ENCODE measurements around the gene IVD. TPM values are rescaled to one million over a fixed set of nuclear protein-coding genes. Genes with fewer than 3 reads are reported as not detected.

The IVD gene
- polyA plus RNA-seq, 1 experiment = 63.9 TPM

GRCh38 chr15:40365016-40365415, 40.6 kb upstream of the IVD start:
- DNase-seq (ENCODE audit: low read depth) = no peak
- peaks cover 5% of the 10 kb centered on the region for H3K27me3 ChIP-seq (ENCODE audit: control insufficient read depth, insufficient read depth, low read length)
- no peak for TF ChIP-seq CTCF (IDR thresholded peaks at IDR 0.05; ENCODE audit: insufficient read depth, low read depth, low read length)
- CTCF ChIA-PET = interaction anchor here (0.8 to 6.3 kb wide), 5 partner anchors 9 to 90 kb away, joined by 3 to 57 read pairs (median 8); partner anchors contain the start of gene CCDC9B
- H3K36me3 ChIP-seq (ENCODE audit: control insufficient read depth, insufficient read depth, low read length) = no peaks in the 10 kb centered on the region
- no peak overlapping the region for H3K4me3 ChIP-seq (ENCODE audit: low read depth, low read length)
- POLR2A ChIA-PET = no interaction called here

GRCh38 chr15:40365624-40366456, 39.8 kb upstream of the IVD start:
- TF ChIP-seq CTCF (IDR thresholded peaks at IDR 0.05; ENCODE audit: insufficient read depth, low read depth, low read length) = no peak
- Histone ChIP-seq H3K36me3 (ENCODE audit: control insufficient read depth, insufficient read depth, low read length) (no peaks in the 10 kb centered on the region), H3K27me3 (ENCODE audit: control insufficient read depth, insufficient read depth, low read length) (peaks cover 4% of the 10 kb centered on the region), H3K4me3 (ENCODE audit: low read depth, low read length) (no peak overlapping the region)
- ChIA-PET CTCF (interaction anchor here (0.7 to 6.3 kb wide), 10 partner anchors 10 to 100 kb away, joined by 3 to 57 read pairs (median 10); partner anchors contain the start of genes CCDC9B and KNSTRN), POLR2A (no interaction called here)
- DNase-seq (ENCODE audit: low read depth) = no peak

GRCh38 chr15:40366457-40367370, 38.9 kb upstream of the IVD start:
- Histone ChIP-seq H3K36me3 (ENCODE audit: control insufficient read depth, insufficient read depth, low read length) (no peaks in the 10 kb centered on the region), H3K27me3 (ENCODE audit: control insufficient read depth, insufficient read depth, low read length) (peaks cover 1% of the 10 kb centered on the region; the same call in 1 of the 2 replicates), H3K4me3 (ENCODE audit: low read depth, low read length) (no peak overlapping the region)
- DNase-seq (ENCODE audit: low read depth) = no peak
- POLR2A ChIA-PET = no interaction called here
- CTCF ChIA-PET = interaction anchor here (0.7 to 6.3 kb wide), 13 partner anchors 11 to 99 kb away, joined by 3 to 57 read pairs (median 5); partner anchors contain the start of genes CCDC9B and KNSTRN
- no peak for TF ChIP-seq CTCF (IDR thresholded peaks at IDR 0.05; ENCODE audit: insufficient read depth, low read depth, low read length)

- POLR2A ChIA-PET = no interaction called here
Measured at GRCh38 chr15:40367371-40367685, 38.3 kb upstream of the IVD start.

More at GRCh38 chr15:40367371-40367685, 38.3 kb upstream of the IVD start:
- H3K36me3 ChIP-seq (ENCODE audit: control insufficient read depth, insufficient read depth, low read length) = no peaks in the 10 kb centered on the region
- CTCF ChIA-PET = interaction anchor here (0.7 to 6.3 kb wide), 13 partner anchors 12 to 93 kb away, joined by 3 to 57 read pairs (median 5); partner anchors contain the start of genes CCDC9B and KNSTRN
- no peak overlapping the region for H3K4me3 ChIP-seq (ENCODE audit: low read depth, low read length)
- TF ChIP-seq CTCF (IDR thresholded peaks at IDR 0.05; ENCODE audit: insufficient read depth, low read depth, low read length) = no peak
- no peaks in the 10 kb centered on the region for H3K27me3 ChIP-seq (ENCODE audit: control insufficient read depth, insufficient read depth, low read length)
- no peak for DNase-seq (ENCODE audit: low read depth)
